ENCODE results near the gene SLC6A3.

DNA sequence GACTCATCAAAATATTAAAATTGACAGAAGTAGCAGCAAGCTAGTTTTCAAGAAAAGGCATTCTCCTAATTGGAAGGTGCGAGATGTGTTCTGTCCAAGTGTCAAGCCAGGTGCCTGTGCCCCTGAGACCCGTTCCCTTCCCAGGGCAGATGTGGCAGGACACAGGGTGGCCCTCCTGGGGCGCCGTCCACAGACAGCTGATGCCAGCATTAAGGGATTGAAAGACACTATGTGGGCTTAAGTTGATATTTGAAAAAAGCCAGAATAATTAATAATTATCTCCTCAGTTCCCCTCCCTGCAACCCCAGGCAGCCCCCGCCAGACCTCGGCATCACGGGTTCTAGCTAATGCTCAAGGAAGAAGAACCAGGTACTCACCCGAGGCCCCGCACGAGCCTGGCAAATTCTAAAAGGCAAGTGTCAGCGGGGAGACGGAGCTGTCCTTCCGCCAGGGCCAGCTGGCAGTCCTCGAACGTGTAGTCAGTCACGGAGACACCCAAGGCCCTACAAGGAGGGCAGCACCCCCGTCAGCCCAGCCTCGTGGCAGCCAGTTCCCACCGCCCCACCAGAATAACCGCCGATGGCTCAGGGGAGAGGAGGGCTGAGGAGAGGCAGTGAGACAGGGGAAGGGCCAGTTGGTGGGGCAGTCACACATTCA is 29.1 kb upstream of the SLC6A3 start:
- no peak for TF ChIP-seq CTCF (IDR thresholded peaks at IDR 0.05)
- no peak for TF ChIP-seq EZH2 (IDR thresholded peaks at IDR 0.05; ENCODE audit: borderline replicate concordance, insufficient read depth, low read depth, low read length, poor library complexity, severe bottlenecking)

Data from B cell (primary cell).